ENCODE results near the gene HDLBP. TPM values are rescaled to one million over a fixed set of nuclear protein-coding genes. Genes with fewer than 3 reads are reported as not detected.
"Not testable (repeated sequence)": the region's sequence is repeated elsewhere in the genome, so short reads cannot be mapped to it uniquely, and the experiment has no call there.

The HDLBP gene
- total RNA-seq, 4 donors from 2014 or later: 239 to 310 (median 273) TPM

- no peak overlapping the region for H3K4me3 ChIP-seq
- peaks cover 6 to 52% (median 6%) of the 10 kb centered on the region in 3 donors for H3K4me1 ChIP-seq
- H3K36me3 ChIP-seq: peaks cover 0 to 8% (median 0%) of the 10 kb centered on the region in 3 donors
- H3K27ac ChIP-seq: no peak overlapping the region
- DNase-seq: no peak
- 94 to 100% methylated on average over 1 of the region's 1 CpG for WGBS, 2 donors
- no peaks in the 10 kb centered on the region for H3K27me3 ChIP-seq
- TF ChIP-seq POLR2A (IDR thresholded peaks at IDR 0.05): no peak
- TF ChIP-seq CTCF (IDR thresholded peaks at IDR 0.05): no peak
- intact Hi-C loops (cut with DNase I): no loop called here
- H3K9me3 ChIP-seq: no peaks in the 10 kb centered on the region
These were observed 29.9 kb downstream of the HDLBP start for GRCh38 chr2:241285596-241285995.

- Histone ChIP-seq H3K4me1 (peaks cover 0 to 26% (median 6%) of the 10 kb centered on the region in 3 donors), H3K27me3 (no peaks in the 10 kb centered on the region), H3K36me3 (no peaks in the 10 kb centered on the region), H3K4me3 (no peak overlapping the region), H3K27ac (no peak overlapping the region), H3K9me3 (no peaks in the 10 kb centered on the region)
- WGBS, 2 donors: 66% methylated on average over 5 of the region's 5 CpGs
- DNase-seq: no peak
- TF ChIP-seq POLR2A (IDR thresholded peaks at IDR 0.05) (no peak), CTCF (IDR thresholded peaks at IDR 0.05) (no peak)
- intact Hi-C loops (cut with DNase I): no loop called here
These were observed 32.9 kb downstream of the HDLBP start for GRCh38 chr2:241282555-241282954.

GRCh38 chr2:241280291-241280690 lies 35.2 kb downstream of the HDLBP start:
- WGBS, 2 donors: 79 to 80% methylated on average over 4 of the region's 4 CpGs
- Histone ChIP-seq H3K27me3 (no peaks in the 10 kb centered on the region), H3K9me3 (no peaks in the 10 kb centered on the region), H3K27ac (no peak overlapping the region), H3K4me3 (no peak overlapping the region), H3K36me3 (no peaks in the 10 kb centered on the region), H3K4me1 (peaks cover 0 to 15% (median 5%) of the 10 kb centered on the region in 3 donors)
- TF ChIP-seq CTCF (IDR thresholded peaks at IDR 0.05) (no peak), POLR2A (IDR thresholded peaks at IDR 0.05) (no peak)
- intact Hi-C loops (cut with DNase I): no loop called here
- no peak for DNase-seq

GRCh38 chr2:241279828-241280227 lies 35.6 kb downstream of the HDLBP start:
- no peaks in the 10 kb centered on the region for H3K36me3 ChIP-seq
- no peak for TF ChIP-seq POLR2A (IDR thresholded peaks at IDR 0.05)
- no peak for TF ChIP-seq CTCF (IDR thresholded peaks at IDR 0.05)
- WGBS, 2 donors: 90 to 92% methylated on average over 3 of the region's 3 CpGs
- no peaks in the 10 kb centered on the region for H3K27me3 ChIP-seq
- H3K27ac ChIP-seq: no peak overlapping the region
- DNase-seq: no peak
- intact Hi-C loops (cut with DNase I): no loop called here
- H3K4me1 ChIP-seq: peaks cover 0 to 11% (median under 1%) of the 10 kb centered on the region in 3 donors
- H3K9me3 ChIP-seq: no peaks in the 10 kb centered on the region
- H3K4me3 ChIP-seq: no peak overlapping the region

GRCh38 chr2:241279413-241279812 lies 36.1 kb downstream of the HDLBP start:
- Histone ChIP-seq H3K27ac (no peak overlapping the region), H3K27me3 (no peaks in the 10 kb centered on the region), H3K9me3 (no peaks in the 10 kb centered on the region), H3K4me1 (peaks cover 0 to 11% (median 0%) of the 10 kb centered on the region in 3 donors), H3K4me3 (no peak overlapping the region), H3K36me3 (no peaks in the 10 kb centered on the region)
- no peak for DNase-seq
- intact Hi-C loops (cut with DNase I): no loop called here
- WGBS, 2 donors: 76% methylated on average over 8 of the region's 8 CpGs
- no peak for TF ChIP-seq POLR2A (IDR thresholded peaks at IDR 0.05)
- no peak for TF ChIP-seq CTCF (IDR thresholded peaks at IDR 0.05)

- H3K27ac ChIP-seq; H3K27me3 ChIP-seq; intact Hi-C loops (cut with DNase I); H3K36me3 ChIP-seq; DNase-seq; H3K9me3 ChIP-seq; H3K4me3 ChIP-seq: not testable (repeated sequence)
- peaks cover 0 to 21% (median 1%) of the 10 kb centered on the region in 3 donors for H3K4me1 ChIP-seq
- 90 to 93% methylated on average over 7 of the region's 7 CpGs for WGBS, 2 donors
These were observed 37.2 kb downstream of the HDLBP start for GRCh38 chr2:241278306-241278705.
